H1 (cell line): Measurements from ENCODE around the gene ST6GALNAC3. TPM values are rescaled to one million over a fixed set of nuclear protein-coding genes. Genes with fewer than 3 reads are reported as not detected.

ENCODE experiments used
- CTCF ChIA-PET: fragments of 300-600 bp; sonication (Branson Sonifier 250); formaldehyde crosslinking; loops from one replicate; lab custom pipeline; 2021; ENCODE audit not compliant: partially characterized antibody; lab: Charles Lee
- POLR2A ChIA-PET: fragments of 300-600 bp; sonication (Branson Sonifier 250); formaldehyde crosslinking; loops from one replicate; lab custom pipeline; 2021; ENCODE audit warnings: inconsistent platforms; ENCODE audit not compliant: partially characterized antibody; lab: Charles Lee
- DNase-seq, 2 experiments: peaks; one replicate each; pipeline versions ENCODE4 v3.0.0 to v3.0.0-alpha.2; 2010 to 2022; ENCODE audit warnings: low spot score in 2 of 2, low read depth in 1 of 2, mixed read lengths in 1 of 2
- FAIRE-seq: peaks from 2 replicates; lab custom pipeline; 2011; peaks lifted over from hg19 to GRCh38; lab: Jason Lieb, UNC
- H2AFZ ChIP-seq: 2 replicates; pipeline ENCODE4 v1.8.1; 2012; ENCODE audit warnings: low read length, inconsistent platforms
- H2AK5ac ChIP-seq: 2 replicates; pipeline ENCODE4 v1.6.1; 2013; ENCODE audit warnings: low read depth, low read length
- H2BK120ac ChIP-seq: replicated peaks from 2 replicates; pipeline ENCODE3; 2013; ENCODE audit warnings: low read depth, low read length, inconsistent platforms
- H2BK12ac ChIP-seq: 2 replicates; pipeline ENCODE4 v1.6.1; 2013; ENCODE audit warnings: low read depth, low read length
- H2BK15ac ChIP-seq: 2 replicates; pipeline ENCODE4 v1.6.1; 2013; ENCODE audit warnings: low read length
- H2BK20ac ChIP-seq: 2 replicates; pipeline ENCODE4 v1.6.1; 2013; ENCODE audit warnings: low read length
- H2BK5ac ChIP-seq: 2 replicates; pipeline ENCODE4 v1.6.1; 2013; ENCODE audit warnings: low read depth, low read length
- H3K14ac ChIP-seq: 2 replicates; pipeline ENCODE4 v1.6.1; 2013; ENCODE audit warnings: inconsistent platforms; ENCODE audit not compliant: insufficient read length
- H3K18ac ChIP-seq: 2 replicates; pipeline ENCODE4 v1.6.1; 2013; ENCODE audit warnings: low read length; ENCODE audit errors: extremely low read depth
- H3K23ac ChIP-seq: 2 replicates; pipeline ENCODE4 v1.6.1; 2013; ENCODE audit warnings: inconsistent platforms; ENCODE audit not compliant: insufficient read length
- H3K23me2 ChIP-seq: 2 replicates; pipeline ENCODE4 v1.6.1; 2013; ENCODE audit warnings: low read depth, low read length
- H3K27ac ChIP-seq: 2 replicates; pipeline ENCODE4 v1.6.1; 2011; ENCODE audit warnings: low read depth, low read length, inconsistent platforms
- H3K27me3 ChIP-seq, 4 experiments: replicated peaks in 1 of 4; 1 replicate in 1 of 4; 2 replicates in 3 of 4; pipeline versions ENCODE4 v1.6.1 to v1.8.1; 2011 to 2013; ENCODE audit warnings: low read length in 3 of 4, mild to moderate bottlenecking in 3 of 4, inconsistent platforms in 2 of 4, mixed read lengths in 2 of 4, moderate library complexity in 1 of 4; ENCODE audit not compliant: control insufficient read depth in 3 of 4, insufficient read depth in 3 of 4; ENCODE audit errors: extremely low read depth in 1 of 4
- H3K36me3 ChIP-seq, 4 experiments: 2 replicates each; pipeline versions ENCODE4 v1.6.1 to v1.8.1; 2011 to 2013; ENCODE audit warnings: mild to moderate bottlenecking in 4 of 4, low read length in 3 of 4, moderate library complexity in 2 of 4, control low read depth in 1 of 4, inconsistent platforms in 1 of 4; ENCODE audit not compliant: insufficient read depth in 4 of 4, control insufficient read depth in 2 of 4
- H3K4ac ChIP-seq: replicated peaks from 2 replicates; pipeline ENCODE3; 2013; ENCODE audit warnings: low read length, low read depth, mixed read lengths, inconsistent platforms; ENCODE audit not compliant: insufficient read length
- H3K4me1 ChIP-seq, 4 experiments: replicated peaks in 1 of 4; 1 replicate in 1 of 4; 2 replicates in 3 of 4; pipeline versions ENCODE4 v1.6.1 to v1.8.1; 2011 to 2013; ENCODE audit warnings: low read length in 3 of 4, inconsistent platforms in 2 of 4, mixed read lengths in 1 of 4; ENCODE audit not compliant: insufficient read depth in 4 of 4, control insufficient read depth in 3 of 4
- H3K4me2 ChIP-seq, 2 experiments: 2 replicates each; pipeline versions ENCODE4 v1.6.1 to v1.8.1; 2011 to 2013; ENCODE audit warnings: low read depth in 2 of 2, low read length in 2 of 2, control low read depth in 1 of 2, inconsistent platforms in 1 of 2, mild to moderate bottlenecking in 1 of 2; ENCODE audit not compliant: insufficient read depth in 1 of 2
- H3K4me3 ChIP-seq, 4 experiments: fragments of 200-600, 300-600 bp in 1 of 4; sonication (generic), shearing (Covaris generic), sonication (Bioruptor Twin) in 1 of 4; 2 replicates each; pipeline versions ENCODE4 v1.5.1 to v1.8.1; 2011 to 2016; ENCODE audit warnings: low read length in 4 of 4, low read depth in 3 of 4, control low read depth in 2 of 4, inconsistent platforms in 2 of 4, mild to moderate bottlenecking in 2 of 4, mixed read lengths in 1 of 4, moderate library complexity in 1 of 4; ENCODE audit not compliant: insufficient read depth in 2 of 4; ENCODE audit errors: extremely low read depth in 1 of 4
- H3K56ac ChIP-seq: replicated peaks from 2 replicates; pipeline ENCODE3; 2013; ENCODE audit warnings: low read depth, mild to moderate bottlenecking, mixed read lengths, low read length, inconsistent platforms; ENCODE audit not compliant: insufficient read length
- H3K79me1 ChIP-seq: 2 replicates; pipeline ENCODE4 v1.6.1; 2013; ENCODE audit warnings: low read depth, low read length, control low read depth
- H3K79me2 ChIP-seq, 2 experiments: 2 replicates each; pipeline versions ENCODE4 v1.6.1 to v1.8.1; 2012 to 2013; ENCODE audit warnings: low read length in 2 of 2, mild to moderate bottlenecking in 2 of 2, inconsistent platforms in 1 of 2; ENCODE audit not compliant: insufficient read depth in 2 of 2, control insufficient read depth in 1 of 2
- H3K9ac ChIP-seq, 4 experiments: replicated peaks in 1 of 4; 1 replicate in 1 of 4; 2 replicates in 3 of 4; pipeline versions ENCODE4 v1.6.1 to v1.8.1; 2011 to 2013; ENCODE audit warnings: low read depth in 3 of 4, low read length in 3 of 4, control low read depth in 2 of 4, mild to moderate bottlenecking in 2 of 4, moderate library complexity in 2 of 4, inconsistent platforms in 1 of 4; ENCODE audit errors: extremely low read depth in 1 of 4
- H3K9me3 ChIP-seq, 2 experiments: 2 replicates each; pipeline versions ENCODE4 v1.6.1 to v1.8.1; 2012 to 2013; ENCODE audit warnings: mild to moderate bottlenecking in 2 of 2, moderate library complexity in 2 of 2, control low read depth in 1 of 2, inconsistent platforms in 1 of 2, low read depth in 1 of 2, low read length in 1 of 2, mixed read lengths in 1 of 2; ENCODE audit not compliant: insufficient read depth in 2 of 2
- H4K20me1 ChIP-seq, 2 experiments: replicated peaks in 1 of 2; 2 replicates each; pipeline versions ENCODE3 to v1.8.1; 2011 to 2013; ENCODE audit warnings: inconsistent platforms in 2 of 2, low read length in 2 of 2, mild to moderate bottlenecking in 1 of 2; ENCODE audit not compliant: insufficient read depth in 2 of 2, control insufficient read depth in 1 of 2
- H4K5ac ChIP-seq: 2 replicates; pipeline ENCODE4 v1.6.1; 2013; ENCODE audit warnings: low read length, low read depth, mixed read lengths, inconsistent platforms; ENCODE audit not compliant: insufficient read length
- H4K8ac ChIP-seq: 2 replicates; pipeline ENCODE4 v1.8.0; 2013; ENCODE audit warnings: mild to moderate bottlenecking, moderate library complexity, low read length, inconsistent platforms; ENCODE audit not compliant: insufficient read depth; ENCODE audit errors: extremely low read depth
- H4K91ac ChIP-seq: replicated peaks from 2 replicates; pipeline ENCODE3; 2013; ENCODE audit warnings: low read length, mixed read lengths, inconsistent platforms; ENCODE audit not compliant: insufficient read length
- HDAC2 ChIP-seq, 2 experiments: fragments of 300-600 bp in 1 of 2; sonication (generic) in 1 of 2; IDR thresholded peaks; 2 replicates each; pipeline ENCODE4 v1.6.1; 2011 to 2012; ENCODE audit warnings: low read depth in 2 of 2, low read length in 2 of 2, mild to moderate bottlenecking in 2 of 2, moderate library complexity in 2 of 2, borderline replicate concordance in 1 of 2, inconsistent platforms in 1 of 2
- JUND ChIP-seq: IDR thresholded peaks from 2 replicates; pipeline ENCODE4 v1.6.1; 2011; ENCODE audit warnings: mild to moderate bottlenecking, improper control_type of control experiment, low read length
- KDM1A ChIP-seq: fragments of 200-600, 300-600 bp; sonication (generic); IDR thresholded peaks from 2 replicates; pipeline ENCODE4 v1.7.1; 2016; ENCODE audit warnings: mild to moderate bottlenecking, low read length, borderline replicate concordance
- KDM5A ChIP-seq: fragments of 200-600 bp; IDR thresholded peaks from 2 replicates; pipeline ENCODE4 v1.7.1; 2012; ENCODE audit warnings: mild to moderate bottlenecking, low read length, inconsistent platforms, mixed read lengths
- MAFK ChIP-seq: IDR thresholded peaks from 2 replicates; pipeline ENCODE4 v1.6.1; 2012; ENCODE audit warnings: low read depth, mild to moderate bottlenecking, improper control_type of control experiment, low read length
- NRF1 ChIP-seq: IDR thresholded peaks from 2 replicates; pipeline ENCODE4 v1.6.1; 2011; ENCODE audit warnings: mild to moderate bottlenecking, low read depth, low read length, improper control_type of control experiment
- PHF8 ChIP-seq: fragments of 200-600 bp; sonication (generic); conservative IDR thresholded peaks from 2 replicates; pipeline ENCODE4 v1.7.1; 2012; ENCODE audit warnings: low read depth, mild to moderate bottlenecking, inconsistent platforms, low read length, moderate library complexity
- RXRA ChIP-seq: IDR thresholded peaks from 2 replicates; pipeline ENCODE4 v1.6.1; 2011; ENCODE audit warnings: low read depth, mild to moderate bottlenecking, low read length, moderate library complexity; ENCODE audit not compliant: insufficient read depth
- SAP30 ChIP-seq: fragments of 300-600 bp; sonication (generic); IDR thresholded peaks from 2 replicates; pipeline ENCODE4 v1.7.1; 2012; ENCODE audit warnings: low read length, moderate library complexity, mild to moderate bottlenecking, inconsistent platforms; ENCODE audit not compliant: insufficient read depth, insufficient replicate concordance
- SIRT6 ChIP-seq: IDR thresholded peaks from one replicate; pipeline ENCODE4 v1.7.1; 2012; ENCODE audit warnings: low read length, inconsistent platforms
- TBP ChIP-seq: IDR thresholded peaks from 2 replicates; pipeline ENCODE4 v1.6.1; 2011; ENCODE audit warnings: low read depth, low read length, improper control_type of control experiment
- YY1 ChIP-seq: IDR thresholded peaks from 2 replicates; pipeline ENCODE4 v1.6.1; 2011; ENCODE audit warnings: low read depth, mild to moderate bottlenecking, low read length
- WGBS, 2 experiments: shearing (Covaris generic) in 1 of 2; methylation state at CpG; one replicate each; pipeline versions ENCODE4 v1.1.6 to v1.1.7; 2013 to 2015; ENCODE audit warnings: low lambda C conversion rate in 2 of 2, mixed read lengths in 2 of 2, inconsistent platforms in 1 of 2, low coverage in 1 of 2, missing lambda C conversion rate in 1 of 2; ENCODE audit not compliant: insufficient replicate concordance in 2 of 2, insufficient coverage in 1 of 2, insufficient read length in 1 of 2; ENCODE audit errors: extremely low coverage in 1 of 2, missing lambda C conversion rate in 1 of 2; 5-methylcytosine and 5-hydroxymethylcytosine counted together
- polyA plus RNA-seq, 7 experiments: library from polyadenylated mRNA; depleted of rRNA in 3 of 7; stranded (reverse) in 5 of 7; unstranded in 2 of 7; fragments of >200 nt in 5 of 7; fragments of 200-250 nt in 2 of 7; gene quantifications; 1 replicate in 5 of 7; 2 replicates in 1 of 7; 4 replicates in 1 of 7; pipeline versions ENCODE4 v1.2.1 to v1.2.3, GENCODE V29; 2011 to 2013; ENCODE audit warnings: missing spikeins in 2 of 7, mixed read lengths in 2 of 7
- total RNA-seq: library from RNA; stranded (reverse); fragmentation: NEBNext Ultra II Directional; extraction: Animal tissue kit (Norgen Biotek cat#: 25700); gene quantifications from 2 replicates; pipeline ENCODE4 v1.2.1, GENCODE V29; 2021
- TF ChIP-seq, protein P1 (sequence below): IDR thresholded peaks from 2 replicates; pipeline ENCODE4 v1.6.1; 2012; ENCODE audit warnings: inconsistent platforms

The ST6GALNAC3 gene
- total and polyA plus RNA-seq, 2 of the 8 experiments (the other 6 are each of a cell fraction or from before 2014, with no cell fraction given): 4.9 to 19.0 TPM

DNA sequence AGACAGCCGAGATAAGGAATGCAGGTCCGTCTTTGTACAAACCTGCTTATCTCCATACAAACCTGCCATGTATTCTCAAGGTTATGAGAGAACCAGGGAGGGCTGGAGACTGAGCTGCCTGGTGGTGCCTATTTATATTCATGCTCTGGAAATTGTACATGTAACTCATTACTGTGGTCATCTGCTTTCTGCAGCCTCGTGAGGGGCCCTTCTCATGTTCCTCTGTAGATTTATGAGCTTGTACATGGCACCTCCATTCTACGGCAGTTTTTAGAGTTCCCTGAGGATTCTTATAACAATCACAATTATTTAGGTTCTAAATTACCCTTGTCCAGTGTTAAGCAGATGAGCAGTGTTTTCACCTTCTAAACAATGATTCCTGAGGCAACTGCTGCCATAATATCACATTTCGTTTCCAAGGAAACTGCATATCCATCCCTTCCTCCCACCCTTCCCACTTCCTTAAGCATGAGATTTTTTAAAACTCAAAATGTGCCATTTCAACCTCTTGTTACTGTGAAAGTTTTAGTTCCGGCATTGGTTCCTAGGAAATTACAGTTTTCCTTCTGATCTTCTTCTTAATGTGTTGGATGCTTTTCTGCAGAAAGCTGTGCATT, 112.1 kb downstream of the ST6GALNAC3 start:
- no peak overlapping the region for H2BK5ac ChIP-seq
- no peak overlapping the region for H3K14ac ChIP-seq
- no peak overlapping the region for H2BK120ac ChIP-seq
- TF ChIP-seq PHF8 (no peak), RXRA (no peak), SIRT6 (no peak), JUND (no peak), NRF1 (no peak), MAFK (no peak), SAP30 (no peak), KDM1A (no peak), TBP (no peak), YY1 (no peak), HDAC2 (IDR thresholded peaks at IDR 0.05; ENCODE audit: borderline replicate concordance in 1 of 2, low read depth in 2 of 2, low read length in 2 of 2) (no peak), KDM5A (no peak)
- TF ChIP-seq, protein P1, sequence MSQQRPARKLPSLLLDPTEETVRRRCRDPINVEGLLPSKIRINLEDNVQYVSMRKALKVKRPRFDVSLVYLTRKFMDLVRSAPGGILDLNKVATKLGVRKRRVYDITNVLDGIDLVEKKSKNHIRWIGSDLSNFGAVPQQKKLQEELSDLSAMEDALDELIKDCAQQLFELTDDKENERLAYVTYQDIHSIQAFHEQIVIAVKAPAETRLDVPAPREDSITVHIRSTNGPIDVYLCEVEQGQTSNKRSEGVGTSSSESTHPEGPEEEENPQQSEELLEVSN: no peak
- no peaks in the 10 kb centered on the region for H3K79me2 ChIP-seq
- H3K27me3 ChIP-seq: no peaks in the 10 kb centered on the region; a peak in 1 of 7 replicates
- ChIA-PET CTCF (interaction anchor here (1.0 to 1.2 kb wide), 2 partner anchors 31 to 33 kb away, joined by 3 read pairs; no protein-coding TSS in a partner anchor), POLR2A (interaction anchor here (1.0 kb wide), 1 partner anchor 10 kb away, joined by 3 read pairs; no protein-coding TSS in a partner anchor)
- no peak overlapping the region for H2BK15ac ChIP-seq
- H3K4me1 ChIP-seq: no peaks in the 10 kb centered on the region
- no peak overlapping the region for H4K5ac ChIP-seq
- no peak overlapping the region for H2AK5ac ChIP-seq
- H2BK12ac ChIP-seq: no peak overlapping the region
- no peak overlapping the region for H3K27ac ChIP-seq
- no peaks in the 10 kb centered on the region for H3K36me3 ChIP-seq
- no peak overlapping the region for H3K23ac ChIP-seq
- FAIRE-seq: no peak
- H3K9ac ChIP-seq: no peak overlapping the region
- no peak overlapping the region for H2BK20ac ChIP-seq
- no peak overlapping the region for H3K56ac ChIP-seq
- no peaks in the 10 kb centered on the region for H3K9me3 ChIP-seq
- no peak overlapping the region for H2AFZ ChIP-seq
- no peak overlapping the region for H3K18ac ChIP-seq
- no peak overlapping the region for H4K8ac ChIP-seq
- H4K91ac ChIP-seq: no peak overlapping the region
- no peak overlapping the region for H3K4me3 ChIP-seq
- H3K79me1 ChIP-seq: no peaks in the 10 kb centered on the region
- DNase-seq: no peak
- H3K4me2 ChIP-seq: no peak overlapping the region
- H3K4ac ChIP-seq: no peak overlapping the region
- no peaks in the 10 kb centered on the region for H3K23me2 ChIP-seq
- H4K20me1 ChIP-seq: no peaks in the 10 kb centered on the region
- 83% methylated on average over 6 of the region's 6 CpGs; no CpG with 5 or more reads in 1 of the 2 experiments for WGBS, 2 experiments
